ENCODE results near the gene PRKCA.

- TF ChIP-seq CTCF (IDR thresholded peaks at IDR 0.05) (no peak), POLR2A (IDR thresholded peaks at IDR 0.05) (no peak)
Measured at GRCh38 chr17:66445229-66445628, 142.8 kb downstream of the PRKCA start.

All from uterus (tissue), 2 donors.